HG03103 (cell line): ENCODE measurements around the gene CBX6.

ENCODE experiments used
- ATAC-seq: cut with Tn5 transposase; IDR thresholded peaks from one replicate; pipeline ENCODE4 v1.9.1; 2021; ENCODE audit warnings: low read depth; ENCODE audit not compliant: unreplicated experiment

The CBX6 gene

DNA sequence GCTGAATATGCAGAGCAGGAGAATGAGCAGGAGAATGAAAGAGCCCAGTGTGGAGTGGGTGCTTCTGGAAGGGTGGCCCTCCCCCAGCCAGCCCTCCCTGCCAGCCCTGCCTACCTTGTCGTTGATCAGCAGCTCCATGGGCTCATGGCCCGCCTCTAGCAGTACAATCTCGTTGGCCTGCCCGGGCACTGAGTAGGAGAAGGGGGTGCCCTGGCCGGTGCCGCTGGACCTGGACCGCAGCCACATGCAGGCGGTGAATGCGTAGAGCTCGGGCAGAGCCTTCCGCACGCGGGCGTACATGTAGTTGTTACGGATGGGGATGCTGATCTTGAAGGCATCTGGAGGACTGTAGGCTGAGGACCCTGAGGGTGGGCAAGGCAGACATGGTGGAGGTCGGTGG lies 45.6 kb downstream of the CBX6 start:
- no peak for ATAC-seq

- no peak for ATAC-seq
Measured at GRCh38 chr22:38824585-38824984, 47.4 kb downstream of the CBX6 start.

- ATAC-seq, result no peak
Measured at GRCh38 chr22:38823637-38824036, 48.4 kb downstream of the CBX6 start.

DNA sequence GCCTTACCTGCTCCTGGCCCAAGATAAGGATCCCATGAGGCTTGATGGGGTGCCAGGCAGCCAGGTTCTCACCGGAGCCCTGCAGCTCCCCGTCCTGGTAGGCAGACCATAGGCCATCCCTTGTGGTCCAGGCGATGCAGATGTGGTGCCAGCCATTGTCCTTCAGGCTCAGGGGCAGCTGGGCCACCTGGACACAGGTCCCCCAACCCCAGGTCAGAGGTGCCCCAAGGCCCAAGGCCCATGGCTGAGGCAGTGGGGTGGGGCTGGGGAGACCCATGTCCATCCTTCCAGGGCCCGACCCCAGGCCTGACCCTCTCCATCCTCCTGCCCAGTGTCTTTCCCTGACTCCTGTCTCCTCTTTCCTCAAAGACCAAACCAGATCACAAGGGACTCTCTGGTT lies 48.9 kb downstream of the CBX6 start:
- no peak for ATAC-seq

GRCh38 chr22:38820020-38820419 lies 52.0 kb downstream of the CBX6 start:
- ATAC-seq, result no peak

DNA sequence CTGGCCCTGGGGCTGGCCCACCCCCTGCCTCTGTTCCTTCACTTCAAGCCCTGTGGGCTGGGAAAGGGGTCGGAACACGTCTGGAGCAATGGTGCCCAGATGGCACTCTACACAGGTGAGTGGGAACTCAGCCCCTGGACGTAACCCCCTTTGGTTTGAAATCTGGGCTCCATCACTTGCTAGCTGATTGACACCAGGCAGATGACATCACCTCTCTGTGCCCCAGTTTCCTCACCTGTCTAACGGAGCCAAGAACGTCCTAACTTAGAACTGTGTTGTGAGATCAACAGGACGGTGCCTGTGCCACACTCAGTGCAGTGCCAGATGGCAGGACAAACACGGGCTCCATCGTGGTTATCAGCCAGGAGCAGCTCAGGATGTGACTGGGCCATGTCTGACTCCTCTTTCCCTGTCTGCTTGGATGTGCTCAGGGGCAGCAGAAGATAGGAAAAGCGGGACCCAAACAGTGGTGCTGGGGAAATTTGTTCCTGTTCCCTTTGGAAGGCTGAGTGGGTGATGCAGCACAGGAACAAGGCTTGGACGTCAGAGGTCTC lies 52.6 kb downstream of the CBX6 start:
- ATAC-seq, result no peak

DNA sequence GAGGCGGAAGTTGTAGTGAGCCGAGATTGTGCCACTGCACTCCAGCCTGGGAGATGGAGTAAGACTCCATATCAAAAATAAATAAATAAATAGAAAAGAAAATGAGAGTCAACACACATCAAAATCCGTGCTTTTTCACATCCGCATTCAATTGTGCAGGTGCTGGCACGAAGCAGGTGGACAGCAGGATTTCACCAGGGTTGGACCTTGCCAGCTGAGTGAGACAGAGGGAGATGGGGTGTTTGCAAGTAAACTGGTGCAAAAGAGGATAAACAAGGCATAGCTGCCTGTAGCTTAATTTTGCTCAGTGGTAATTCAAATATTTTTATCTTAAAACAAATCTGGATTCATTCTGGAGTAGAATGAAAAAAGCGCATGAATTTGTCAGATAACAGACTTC lies 54.8 kb downstream of the CBX6 start:
- no peak for ATAC-seq

DNA sequence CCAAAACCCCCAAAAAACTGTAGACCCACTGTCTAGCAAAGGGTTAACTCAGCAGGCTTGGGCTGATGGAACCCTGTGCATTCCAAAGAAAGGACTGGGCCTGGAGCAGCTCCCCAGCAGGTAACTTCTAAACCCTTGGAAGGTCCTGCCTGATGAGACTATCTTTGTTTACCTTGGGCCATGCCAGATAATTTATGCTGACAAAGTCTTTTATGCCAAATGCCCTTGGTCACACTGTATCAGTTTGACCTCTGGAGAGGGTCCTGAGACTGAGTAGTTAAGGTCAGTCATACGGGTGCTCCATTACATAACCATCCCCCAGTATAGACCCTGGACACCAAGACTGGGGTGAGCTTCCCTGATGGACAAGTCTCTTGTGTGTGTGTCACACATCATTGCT lies 56.2 kb downstream of the CBX6 start:
- no peak for ATAC-seq
